ENCODE measurements around the gene TRIO.

Gene TRIO

GRCh38 chr5:14228219-14228618 is 85.1 kb downstream of the TRIO start:
- no peak for DNase-seq (ENCODE audit: extremely low read depth, low read depth)
- TF ChIP-seq CTCF (IDR thresholded peaks at IDR 0.05; ENCODE audit: low read depth, low read length): no peak

- no peak for DNase-seq (ENCODE audit: extremely low read depth, low read depth)
- no peak for TF ChIP-seq CTCF (IDR thresholded peaks at IDR 0.05; ENCODE audit: low read depth, low read length)
Observed at GRCh38 chr5:14229181-14229580, 86.0 kb downstream of the TRIO start.

- DNase-seq (ENCODE audit: extremely low read depth, low read depth): no peak
- TF ChIP-seq CTCF (IDR thresholded peaks at IDR 0.05; ENCODE audit: low read depth, low read length): no peak
Observed at GRCh38 chr5:14229734-14230133, 86.6 kb downstream of the TRIO start.

- no peak for DNase-seq (ENCODE audit: extremely low read depth, low read depth)
- no peak for TF ChIP-seq CTCF (IDR thresholded peaks at IDR 0.05; ENCODE audit: low read depth, low read length)
Observed at GRCh38 chr5:14231156-14231555, 88.0 kb downstream of the TRIO start.

- DNase-seq (ENCODE audit: extremely low read depth, low read depth): no peak
- TF ChIP-seq CTCF (IDR thresholded peaks at IDR 0.05; ENCODE audit: low read depth, low read length): no peak
Observed at GRCh38 chr5:14231890-14232289, 88.7 kb downstream of the TRIO start.

- TF ChIP-seq CTCF (IDR thresholded peaks at IDR 0.05; ENCODE audit: low read depth, low read length): no peak
- no peak for DNase-seq (ENCODE audit: extremely low read depth, low read depth)
Observed at GRCh38 chr5:14234204-14234603, 91.1 kb downstream of the TRIO start.

GRCh38 chr5:14235872-14236271 is 92.7 kb downstream of the TRIO start:
- DNase-seq (ENCODE audit: extremely low read depth, low read depth): no peak
- no peak for TF ChIP-seq CTCF (IDR thresholded peaks at IDR 0.05; ENCODE audit: low read depth, low read length)

Data from AG09319 (cell line).